Measurements from ENCODE around the gene CELF4. TPM values are rescaled to one million over a fixed set of nuclear protein-coding genes. Genes with fewer than 3 reads are reported as not detected.

The CELF4 gene
- total RNA-seq, 1 donor: not detected

- H3K27me3 ChIP-seq (ENCODE audit: insufficient read depth, low read length): peaks cover 66% of the 10 kb centered on the region
- no peaks in the 10 kb centered on the region for H3K9me3 ChIP-seq (ENCODE audit: low read depth, low read length)
- H3K4me1 ChIP-seq (ENCODE audit: insufficient read depth, low read length): no peaks in the 10 kb centered on the region
- no peak overlapping the region for H3K4me3 ChIP-seq (ENCODE audit: low read length)
Measured at GRCh38 chr18:37564711-37565100, 892 bp downstream of the CELF4 start.

- Histone ChIP-seq H3K27me3 (ENCODE audit: insufficient read depth, low read length) (peaks cover 59% of the 10 kb centered on the region), H3K9me3 (ENCODE audit: low read depth, low read length) (no peaks in the 10 kb centered on the region), H3K4me1 (ENCODE audit: insufficient read depth, low read length) (no peaks in the 10 kb centered on the region), H3K4me3 (ENCODE audit: low read length) (no peak overlapping the region)
Measured at GRCh38 chr18:37563931-37564392, 1.6 kb downstream of the CELF4 start.

- H3K4me3 ChIP-seq (ENCODE audit: low read length): no peak overlapping the region
- H3K4me1 ChIP-seq (ENCODE audit: insufficient read depth, low read length): no peaks in the 10 kb centered on the region
- H3K9me3 ChIP-seq (ENCODE audit: low read depth, low read length): no peaks in the 10 kb centered on the region
- peaks cover 39% of the 10 kb centered on the region for H3K27me3 ChIP-seq (ENCODE audit: insufficient read depth, low read length)
Measured at GRCh38 chr18:37561986-37562385, 3.6 kb downstream of the CELF4 start.

- Histone ChIP-seq H3K4me3 (ENCODE audit: low read length) (no peak overlapping the region), H3K4me1 (ENCODE audit: insufficient read depth, low read length) (no peaks in the 10 kb centered on the region), H3K9me3 (ENCODE audit: low read depth, low read length) (no peaks in the 10 kb centered on the region), H3K27me3 (ENCODE audit: insufficient read depth, low read length) (peaks cover 28% of the 10 kb centered on the region)
Measured at GRCh38 chr18:37560003-37560402, 5.6 kb downstream of the CELF4 start.

- H3K4me3 ChIP-seq (ENCODE audit: low read length): no peak overlapping the region
- H3K27me3 ChIP-seq (ENCODE audit: insufficient read depth, low read length): peaks cover 21% of the 10 kb centered on the region
- H3K4me1 ChIP-seq (ENCODE audit: insufficient read depth, low read length): no peaks in the 10 kb centered on the region
- no peaks in the 10 kb centered on the region for H3K9me3 ChIP-seq (ENCODE audit: low read depth, low read length)
Measured at GRCh38 chr18:37559194-37559593, 6.4 kb downstream of the CELF4 start.

- H3K4me3 ChIP-seq (ENCODE audit: low read length): no peak overlapping the region
- H3K9me3 ChIP-seq (ENCODE audit: low read depth, low read length): no peaks in the 10 kb centered on the region
- H3K27me3 ChIP-seq (ENCODE audit: insufficient read depth, low read length): no peaks in the 10 kb centered on the region
- H3K4me1 ChIP-seq (ENCODE audit: insufficient read depth, low read length): no peaks in the 10 kb centered on the region
Measured at GRCh38 chr18:37554399-37554787, 11.2 kb downstream of the CELF4 start.

GRCh38 chr18:37553633-37554398, 11.8 kb downstream of the CELF4 start:
- Histone ChIP-seq H3K9me3 (ENCODE audit: low read depth, low read length) (no peaks in the 10 kb centered on the region), H3K4me3 (ENCODE audit: low read length) (no peak overlapping the region), H3K4me1 (ENCODE audit: insufficient read depth, low read length) (no peaks in the 10 kb centered on the region), H3K27me3 (ENCODE audit: insufficient read depth, low read length) (no peaks in the 10 kb centered on the region)

- H3K4me3 ChIP-seq (ENCODE audit: low read length): no peak overlapping the region
- H3K9me3 ChIP-seq (ENCODE audit: low read depth, low read length): no peaks in the 10 kb centered on the region
- no peaks in the 10 kb centered on the region for H3K27me3 ChIP-seq (ENCODE audit: insufficient read depth, low read length)
- H3K4me1 ChIP-seq (ENCODE audit: insufficient read depth, low read length): no peaks in the 10 kb centered on the region
Measured at GRCh38 chr18:37552286-37552685, 13.3 kb downstream of the CELF4 start.

- H3K4me3 ChIP-seq (ENCODE audit: low read length): no peak overlapping the region
- H3K9me3 ChIP-seq (ENCODE audit: low read depth, low read length): no peaks in the 10 kb centered on the region
- no peaks in the 10 kb centered on the region for H3K27me3 ChIP-seq (ENCODE audit: insufficient read depth, low read length)
- H3K4me1 ChIP-seq (ENCODE audit: insufficient read depth, low read length): no peaks in the 10 kb centered on the region
Measured at GRCh38 chr18:37551846-37552245, 13.8 kb downstream of the CELF4 start.

- no peak overlapping the region for H3K4me3 ChIP-seq (ENCODE audit: low read length)
- H3K9me3 ChIP-seq (ENCODE audit: low read depth, low read length): no peaks in the 10 kb centered on the region
- H3K4me1 ChIP-seq (ENCODE audit: insufficient read depth, low read length): no peaks in the 10 kb centered on the region
- H3K27me3 ChIP-seq (ENCODE audit: insufficient read depth, low read length): no peaks in the 10 kb centered on the region
Measured at GRCh38 chr18:37551249-37551648, 14.3 kb downstream of the CELF4 start.

GRCh38 chr18:37550118-37550875, 15.3 kb downstream of the CELF4 start:
- H3K4me1 ChIP-seq (ENCODE audit: insufficient read depth, low read length): no peaks in the 10 kb centered on the region

GRCh38 chr18:37548679-37549289, 16.8 kb downstream of the CELF4 start:
- Histone ChIP-seq H3K9me3 (ENCODE audit: low read depth, low read length) (no peaks in the 10 kb centered on the region), H3K27me3 (ENCODE audit: insufficient read depth, low read length) (no peaks in the 10 kb centered on the region), H3K4me3 (ENCODE audit: low read length) (no peak overlapping the region), H3K4me1 (ENCODE audit: insufficient read depth, low read length) (no peaks in the 10 kb centered on the region)

More at GRCh38 chr18:37550118-37550875, 15.3 kb downstream of the CELF4 start:
- no peaks in the 10 kb centered on the region for H3K27me3 ChIP-seq (ENCODE audit: insufficient read depth, low read length)
- H3K4me3 ChIP-seq (ENCODE audit: low read length): no peak overlapping the region
- no peaks in the 10 kb centered on the region for H3K9me3 ChIP-seq (ENCODE audit: low read depth, low read length)

- Histone ChIP-seq H3K4me1 (ENCODE audit: insufficient read depth, low read length) (no peaks in the 10 kb centered on the region), H3K27me3 (ENCODE audit: insufficient read depth, low read length) (no peaks in the 10 kb centered on the region), H3K9me3 (ENCODE audit: low read depth, low read length) (no peaks in the 10 kb centered on the region), H3K4me3 (ENCODE audit: low read length) (no peak overlapping the region)
Measured at GRCh38 chr18:37547196-37547827, 18.3 kb downstream of the CELF4 start.

GRCh38 chr18:37546651-37547050, 18.9 kb downstream of the CELF4 start:
- H3K4me3 ChIP-seq (ENCODE audit: low read length): no peak overlapping the region
- no peaks in the 10 kb centered on the region for H3K27me3 ChIP-seq (ENCODE audit: insufficient read depth, low read length)
- no peaks in the 10 kb centered on the region for H3K4me1 ChIP-seq (ENCODE audit: insufficient read depth, low read length)
- no peaks in the 10 kb centered on the region for H3K9me3 ChIP-seq (ENCODE audit: low read depth, low read length)

- H3K4me1 ChIP-seq (ENCODE audit: insufficient read depth, low read length): no peaks in the 10 kb centered on the region
- no peak overlapping the region for H3K4me3 ChIP-seq (ENCODE audit: low read length)
- no peaks in the 10 kb centered on the region for H3K27me3 ChIP-seq (ENCODE audit: insufficient read depth, low read length)
- H3K9me3 ChIP-seq (ENCODE audit: low read depth, low read length): no peaks in the 10 kb centered on the region
Measured at GRCh38 chr18:37546272-37546537, 19.4 kb downstream of the CELF4 start.
